Type B pancreatic cell (in vitro differentiated cells): Measurements from ENCODE around the gene TCP11L2. TPM values are rescaled to one million over a fixed set of nuclear protein-coding genes. Genes with fewer than 3 reads are reported as not detected.
"Not testable (repeated sequence)": the region's sequence is repeated elsewhere in the genome, so short reads cannot be mapped to it uniquely, and the experiment has no call there.

ENCODE experiments used
- DNase-seq: peaks from one replicate; pipeline ENCODE4 v3.0.0; 2021; ENCODE audit warnings: mixed read lengths; ENCODE audit not compliant: unreplicated experiment; ENCODE audit errors: extremely low spot score
- H3K27ac Mint-ChIP-seq: 2 replicates; pipeline ENCODE4 v1.8.0; 2021; ENCODE audit warnings: mild to moderate bottlenecking, mixed read lengths
- H3K27me3 Mint-ChIP-seq: 2 replicates; pipeline ENCODE4 v1.8.0; 2021; ENCODE audit warnings: mixed read lengths
- H3K36me3 Mint-ChIP-seq: 2 replicates; pipeline ENCODE4 v1.8.0; 2021; ENCODE audit warnings: mixed read lengths
- H3K4me1 Mint-ChIP-seq: one replicate; pipeline ENCODE4 v1.8.0; 2021; ENCODE audit warnings: mixed read lengths; ENCODE audit not compliant: unreplicated experiment
- H3K4me3 Mint-ChIP-seq: 2 replicates; pipeline ENCODE4 v1.8.0; 2021; ENCODE audit warnings: mild to moderate bottlenecking, mixed read lengths
- H3K9me3 Mint-ChIP-seq: 2 replicates; pipeline ENCODE4 v1.8.0; 2021; ENCODE audit warnings: mixed read lengths
- total RNA-seq: library from RNA; stranded (reverse); gene quantifications from 2 replicates; pipeline ENCODE4 v1.2.1, GENCODE V29; 2021; ENCODE audit warnings: low replicate concordance
- TF ChIP-seq, protein P1 (sequence below): fragments of 200-600 bp; sonication (generic); conservative IDR thresholded peaks from 2 replicates; pipeline ENCODE4 v1.5.0; 2021; ENCODE audit warnings: antibody characterized with exemption, mild to moderate bottlenecking

The TCP11L2 gene
- total RNA-seq, 1 donor from 2014 or later = 21.8 TPM

DNA sequence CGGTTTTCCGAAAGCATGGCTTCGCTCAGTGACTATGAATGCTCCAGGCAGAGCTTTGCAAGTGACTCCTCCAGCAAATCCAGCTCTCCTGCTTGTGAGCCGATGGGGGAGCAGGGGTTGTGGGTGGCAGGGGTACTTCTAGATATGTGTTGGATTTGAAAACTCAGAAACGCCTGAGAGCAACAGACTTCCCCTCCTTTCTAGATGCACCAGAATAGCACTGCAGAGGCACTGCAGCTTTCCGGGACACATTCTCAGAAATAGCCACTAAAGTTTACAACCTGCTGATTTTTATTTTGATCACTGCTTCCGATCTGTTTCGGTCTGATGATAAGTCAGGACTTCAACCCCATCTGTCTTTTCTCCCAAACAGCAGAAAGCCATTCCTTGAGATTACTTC is 8.6 kb downstream of the TCP11L2 start:
- Mint-ChIP-seq H3K27ac (no peak overlapping the region), H3K36me3 (peaks cover 9% of the 10 kb centered on the region), H3K9me3 (no peaks in the 10 kb centered on the region), H3K4me1 (peaks cover 18% of the 10 kb centered on the region), H3K4me3 (no peak overlapping the region), H3K27me3 (no peaks in the 10 kb centered on the region)
- DNase-seq = no peak
- TF ChIP-seq, protein P1, sequence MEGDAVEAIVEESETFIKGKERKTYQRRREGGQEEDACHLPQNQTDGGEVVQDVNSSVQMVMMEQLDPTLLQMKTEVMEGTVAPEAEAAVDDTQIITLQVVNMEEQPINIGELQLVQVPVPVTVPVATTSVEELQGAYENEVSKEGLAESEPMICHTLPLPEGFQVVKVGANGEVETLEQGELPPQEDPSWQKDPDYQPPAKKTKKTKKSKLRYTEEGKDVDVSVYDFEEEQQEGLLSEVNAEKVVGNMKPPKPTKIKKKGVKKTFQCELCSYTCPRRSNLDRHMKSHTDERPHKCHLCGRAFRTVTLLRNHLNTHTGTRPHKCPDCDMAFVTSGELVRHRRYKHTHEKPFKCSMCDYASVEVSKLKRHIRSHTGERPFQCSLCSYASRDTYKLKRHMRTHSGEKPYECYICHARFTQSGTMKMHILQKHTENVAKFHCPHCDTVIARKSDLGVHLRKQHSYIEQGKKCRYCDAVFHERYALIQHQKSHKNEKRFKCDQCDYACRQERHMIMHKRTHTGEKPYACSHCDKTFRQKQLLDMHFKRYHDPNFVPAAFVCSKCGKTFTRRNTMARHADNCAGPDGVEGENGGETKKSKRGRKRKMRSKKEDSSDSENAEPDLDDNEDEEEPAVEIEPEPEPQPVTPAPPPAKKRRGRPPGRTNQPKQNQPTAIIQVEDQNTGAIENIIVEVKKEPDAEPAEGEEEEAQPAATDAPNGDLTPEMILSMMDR = no peak

GRCh38 chr12:106313413-106313812 is 10.9 kb downstream of the TCP11L2 start:
- peaks cover 15% of the 10 kb centered on the region for H3K4me1 Mint-ChIP-seq
- not testable (repeated sequence) for H3K9me3 Mint-ChIP-seq, H3K4me3 Mint-ChIP-seq, H3K27ac Mint-ChIP-seq, DNase-seq, H3K27me3 Mint-ChIP-seq
- peaks cover 15% of the 10 kb centered on the region for H3K36me3 Mint-ChIP-seq

- H3K27me3 Mint-ChIP-seq = no peaks in the 10 kb centered on the region
- no peak for DNase-seq
- H3K4me1 Mint-ChIP-seq = peaks cover 6% of the 10 kb centered on the region
- peaks cover 15% of the 10 kb centered on the region for H3K36me3 Mint-ChIP-seq
- no peak overlapping the region for H3K27ac Mint-ChIP-seq
- TF ChIP-seq, protein P1 = no peak
- H3K9me3 Mint-ChIP-seq = no peaks in the 10 kb centered on the region
- no peak overlapping the region for H3K4me3 Mint-ChIP-seq
Measured at GRCh38 chr12:106315523-106315922, 13.0 kb downstream of the TCP11L2 start.

- no peak for DNase-seq
- Mint-ChIP-seq H3K27me3 (no peaks in the 10 kb centered on the region), H3K27ac (no peak overlapping the region), H3K4me3 (no peak overlapping the region), H3K36me3 (peaks cover 20% of the 10 kb centered on the region), H3K9me3 (no peaks in the 10 kb centered on the region), H3K4me1 (no peaks in the 10 kb centered on the region)
- TF ChIP-seq, protein P1 = no peak
Measured at GRCh38 chr12:106317406-106318082, 15.0 kb downstream of the TCP11L2 start.

- H3K36me3 Mint-ChIP-seq = peaks cover 26% of the 10 kb centered on the region
- no peaks in the 10 kb centered on the region for H3K27me3 Mint-ChIP-seq
- TF ChIP-seq, protein P1 = no peak
- H3K9me3 Mint-ChIP-seq = no peaks in the 10 kb centered on the region
- no peak overlapping the region for H3K4me3 Mint-ChIP-seq
- no peak overlapping the region for H3K27ac Mint-ChIP-seq
- DNase-seq = no peak
- H3K4me1 Mint-ChIP-seq = no peaks in the 10 kb centered on the region
Measured at GRCh38 chr12:106321139-106321850, 18.8 kb downstream of the TCP11L2 start.

- Mint-ChIP-seq H3K9me3 (no peaks in the 10 kb centered on the region), H3K4me3 (no peak overlapping the region), H3K36me3 (peaks cover 20% of the 10 kb centered on the region), H3K4me1 (peaks cover 2% of the 10 kb centered on the region), H3K27me3 (no peaks in the 10 kb centered on the region), H3K27ac (no peak overlapping the region)
- TF ChIP-seq, protein P1 = no peak
- DNase-seq = no peak
Measured at GRCh38 chr12:106323537-106323936, 21.0 kb downstream of the TCP11L2 start.
